ENCODE measurements around the gene MRPL49. TPM values are rescaled to one million over a fixed set of nuclear protein-coding genes. Genes with fewer than 3 reads are reported as not detected.

The MRPL49 gene
- total and polyA plus RNA-seq, 12 donors, result 32.7 to 180 (median 125) TPM

GRCh38 chr11:65132238-65132987 lies 10.3 kb downstream of the MRPL49 start:
- intact Hi-C loops (cut with DNase I), result no loop called here
- no peaks in the 10 kb centered on the region for H3K9me3 ChIP-seq (replicated peaks in 1 of 3)
- H3K27ac ChIP-seq, result peak overlapping the region in 2 of 5 donors; percentile 96 to 98
- 63 to 74% (median 66%) methylated on average over 9 to 10 of the region's 10 CpGs for WGBS, 4 donors
- DNase-seq, result peak in 3 of 7 donors; percentile 13 to 54 (median 25)
- TF ChIP-seq, protein P1, sequence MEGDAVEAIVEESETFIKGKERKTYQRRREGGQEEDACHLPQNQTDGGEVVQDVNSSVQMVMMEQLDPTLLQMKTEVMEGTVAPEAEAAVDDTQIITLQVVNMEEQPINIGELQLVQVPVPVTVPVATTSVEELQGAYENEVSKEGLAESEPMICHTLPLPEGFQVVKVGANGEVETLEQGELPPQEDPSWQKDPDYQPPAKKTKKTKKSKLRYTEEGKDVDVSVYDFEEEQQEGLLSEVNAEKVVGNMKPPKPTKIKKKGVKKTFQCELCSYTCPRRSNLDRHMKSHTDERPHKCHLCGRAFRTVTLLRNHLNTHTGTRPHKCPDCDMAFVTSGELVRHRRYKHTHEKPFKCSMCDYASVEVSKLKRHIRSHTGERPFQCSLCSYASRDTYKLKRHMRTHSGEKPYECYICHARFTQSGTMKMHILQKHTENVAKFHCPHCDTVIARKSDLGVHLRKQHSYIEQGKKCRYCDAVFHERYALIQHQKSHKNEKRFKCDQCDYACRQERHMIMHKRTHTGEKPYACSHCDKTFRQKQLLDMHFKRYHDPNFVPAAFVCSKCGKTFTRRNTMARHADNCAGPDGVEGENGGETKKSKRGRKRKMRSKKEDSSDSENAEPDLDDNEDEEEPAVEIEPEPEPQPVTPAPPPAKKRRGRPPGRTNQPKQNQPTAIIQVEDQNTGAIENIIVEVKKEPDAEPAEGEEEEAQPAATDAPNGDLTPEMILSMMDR (IDR thresholded peaks at IDR 0.05), result no peak
- no peak for TF ChIP-seq POLR2A (IDR thresholded peaks at IDR 0.05)
- no peak overlapping the region for H3K4me3 ChIP-seq
- H3K4me1 ChIP-seq (replicated peaks in 1 of 2), result peaks cover 18 to 41% of the 10 kb centered on the region in 2 donors
- H3K27me3 ChIP-seq, result no peaks in the 10 kb centered on the region
- H3K36me3 ChIP-seq (replicated peaks in 1 of 2), result peaks cover 0 to 57% of the 10 kb centered on the region in 2 donors

DNA sequence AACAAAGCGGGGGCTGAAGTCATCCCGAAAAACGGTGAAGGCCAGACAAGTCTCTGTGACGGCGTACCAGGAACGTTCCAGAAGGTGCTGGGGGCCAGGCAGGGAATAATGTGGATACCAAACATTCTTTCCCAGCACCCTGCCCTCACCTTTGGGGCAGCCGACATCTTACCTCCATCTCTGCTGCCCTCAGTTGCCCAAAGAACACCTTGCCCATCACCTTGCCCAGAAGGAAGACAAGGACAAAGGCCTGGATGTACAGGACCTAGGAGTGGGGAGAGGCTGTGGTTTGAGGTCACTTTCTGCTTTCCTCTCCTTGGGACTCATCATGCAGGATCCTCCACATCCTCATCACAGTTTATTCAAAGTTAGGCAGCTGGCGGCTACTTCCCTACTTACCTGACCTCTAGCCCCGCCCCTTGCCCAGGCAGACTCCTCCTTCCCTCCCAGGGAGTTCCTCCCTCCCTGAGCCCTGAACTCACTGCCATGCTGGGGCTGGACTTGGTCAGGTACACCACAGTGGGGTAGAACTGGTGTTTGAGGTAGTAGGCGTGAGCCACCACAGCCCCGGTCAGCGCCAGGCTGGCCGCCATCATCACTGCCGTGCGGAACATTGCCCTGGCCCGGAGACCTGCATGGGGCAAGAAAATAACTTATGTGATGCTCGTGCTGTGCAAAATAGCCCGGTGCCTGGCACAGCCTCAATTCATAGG lies 11.0 kb downstream of the MRPL49 start:
- Histone ChIP-seq H3K4me1 (replicated peaks in 1 of 2) (peaks cover 18 to 41% of the 10 kb centered on the region in 2 donors), H3K27ac (peak overlapping the region; percentile 80 to 98 (median 96)), H3K27me3 (no peaks in the 10 kb centered on the region), H3K4me3 (peak overlapping the region in 3 of 4 donors; percentile 52 to 92 (median 78)), H3K9me3 (replicated peaks in 1 of 3) (no peaks in the 10 kb centered on the region), H3K36me3 (replicated peaks in 1 of 2) (peaks cover 0 to 50% of the 10 kb centered on the region in 2 donors)
- WGBS, 4 donors, result 32 to 39% (median 34%) methylated on average over 15 to 18 of the region's 18 CpGs
- DNase-seq, result peak in 5 of 7 donors; percentile 48 to 73 (median 62)
- intact Hi-C loops (cut with DNase I), result no loop called here
- no peak for TF ChIP-seq POLR2A (IDR thresholded peaks at IDR 0.05)
- TF ChIP-seq, protein P1 (IDR thresholded peaks at IDR 0.05), result no peak

DNA sequence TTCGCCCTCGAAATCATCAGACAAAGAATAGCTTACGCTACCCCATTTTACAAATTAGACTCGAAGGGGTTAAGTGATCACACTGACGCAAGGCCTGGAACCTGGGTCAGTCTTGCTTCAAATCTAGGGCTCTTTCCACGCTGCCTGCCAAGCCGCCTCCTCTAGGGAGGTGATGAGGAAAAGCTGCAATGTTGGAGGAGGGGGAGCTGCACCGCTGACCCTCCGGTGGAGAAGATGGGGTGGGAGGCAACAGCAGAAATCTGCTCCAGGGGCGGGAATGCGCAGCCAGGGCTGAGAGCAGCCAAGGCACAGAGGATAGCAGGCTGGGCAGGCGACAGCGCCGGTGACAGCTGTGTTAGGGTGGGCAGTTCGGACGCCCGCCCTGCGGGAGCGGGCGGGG lies 11.6 kb downstream of the MRPL49 start:
- Histone ChIP-seq H3K36me3 (replicated peaks in 1 of 2) (peaks cover 0 to 44% of the 10 kb centered on the region in 2 donors), H3K9me3 (replicated peaks in 1 of 3) (no peaks in the 10 kb centered on the region), H3K4me3 (peak overlapping the region; percentile 52 to 92 (median 84)), H3K27me3 (no peaks in the 10 kb centered on the region), H3K27ac (peak overlapping the region; percentile 80 to 98 (median 96)), H3K4me1 (replicated peaks in 1 of 2) (peaks cover 18 to 38% of the 10 kb centered on the region in 2 donors)
- intact Hi-C loops (cut with DNase I), result no loop called here
- TF ChIP-seq, protein P1 (IDR thresholded peaks at IDR 0.05), result no peak
- no peak for TF ChIP-seq POLR2A (IDR thresholded peaks at IDR 0.05)
- WGBS, 4 donors, result 0 to 3% (median 1%) methylated on average over 12 to 20 of the region's 20 CpGs
- DNase-seq, result peak in 6 of 7 donors; percentile 56 to 73 (median 68)

- 0 to 1% (median 1%) methylated on average over 16 to 60 of the region's 60 CpGs for WGBS, 4 donors
- intact Hi-C loops (cut with DNase I), result no loop called here
Measured at GRCh38 chr11:65134240-65134951, 12.3 kb downstream of the MRPL49 start, which contains the start of gene SYVN1. SYVN1 (minus strand) TSS chr11:65134519; CDS start chr11:65133601, 918 bp downstream.

More at GRCh38 chr11:65134240-65134951, 12.3 kb downstream of the MRPL49 start, which contains the start of gene SYVN1:
- Histone ChIP-seq H3K9me3 (replicated peaks in 1 of 3) (no peaks in the 10 kb centered on the region), H3K4me3 (peak within 1 kb of the TSS; percentile 52 to 92 (median 84)), H3K27me3 (no peaks in the 10 kb centered on the region), H3K4me1 (replicated peaks in 1 of 2) (peaks cover 18 to 31% of the 10 kb centered on the region in 2 donors), H3K27ac (peak within 1 kb of the TSS; percentile 80 to 98 (median 96)), H3K36me3 (replicated peaks in 1 of 2) (peaks cover 0 to 37% of the 10 kb centered on the region in 2 donors)
- peak; percentile 90 to 94 (median 92) for DNase-seq
- TF ChIP-seq POLR2A (IDR thresholded peaks at IDR 0.05), result peak; percentile 88 to 92
- TF ChIP-seq, protein P1 (IDR thresholded peaks at IDR 0.05), result no peak

Data from adrenal gland (tissue), 12 donors.